Measurements from ENCODE around the gene CFAP157. TPM values are rescaled to one million over a fixed set of nuclear protein-coding genes. Genes with fewer than 3 reads are reported as not detected.

Gene CFAP157
- total and polyA plus RNA-seq, 2 experiments from 2014 or later, result 0.51 TPM; not detected in 1

GRCh38 chr9:127662617-127663016 lies 44.2 kb upstream of the CFAP157 start:
- TF ChIP-seq EZH2 (IDR thresholded peaks at IDR 0.05; ENCODE audit: borderline replicate concordance) (no peak), EZH2phosphoT487 (IDR thresholded peaks at IDR 0.05; ENCODE audit: low read depth, severe bottlenecking, unreplicated experiment) (no peak)
- TF ChIP-seq, protein P1, sequence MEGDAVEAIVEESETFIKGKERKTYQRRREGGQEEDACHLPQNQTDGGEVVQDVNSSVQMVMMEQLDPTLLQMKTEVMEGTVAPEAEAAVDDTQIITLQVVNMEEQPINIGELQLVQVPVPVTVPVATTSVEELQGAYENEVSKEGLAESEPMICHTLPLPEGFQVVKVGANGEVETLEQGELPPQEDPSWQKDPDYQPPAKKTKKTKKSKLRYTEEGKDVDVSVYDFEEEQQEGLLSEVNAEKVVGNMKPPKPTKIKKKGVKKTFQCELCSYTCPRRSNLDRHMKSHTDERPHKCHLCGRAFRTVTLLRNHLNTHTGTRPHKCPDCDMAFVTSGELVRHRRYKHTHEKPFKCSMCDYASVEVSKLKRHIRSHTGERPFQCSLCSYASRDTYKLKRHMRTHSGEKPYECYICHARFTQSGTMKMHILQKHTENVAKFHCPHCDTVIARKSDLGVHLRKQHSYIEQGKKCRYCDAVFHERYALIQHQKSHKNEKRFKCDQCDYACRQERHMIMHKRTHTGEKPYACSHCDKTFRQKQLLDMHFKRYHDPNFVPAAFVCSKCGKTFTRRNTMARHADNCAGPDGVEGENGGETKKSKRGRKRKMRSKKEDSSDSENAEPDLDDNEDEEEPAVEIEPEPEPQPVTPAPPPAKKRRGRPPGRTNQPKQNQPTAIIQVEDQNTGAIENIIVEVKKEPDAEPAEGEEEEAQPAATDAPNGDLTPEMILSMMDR (IDR thresholded peaks at IDR 0.05; ENCODE audit: poor library complexity), result no peak
- WGBS (ENCODE audit: low lambda C conversion rate, missing lambda C conversion rate), result 86% methylated on average over 1 of the region's 1 CpG
- Histone ChIP-seq H3K4me1 (ENCODE audit: insufficient read depth) (peaks cover 9% of the 10 kb centered on the region), H2AFZ (no peak overlapping the region), H3K27me3 (no peaks in the 10 kb centered on the region), H4K20me1 (ENCODE audit: insufficient read depth, poor library complexity, severe bottlenecking) (no peaks in the 10 kb centered on the region), H3K9me3 (ENCODE audit: low read depth) (no peaks in the 10 kb centered on the region), H3K9me2 (replicated peaks; ENCODE audit: insufficient read depth) (no peaks in the 10 kb centered on the region), H3K4me2 (no peak overlapping the region), H3K27ac (no peak overlapping the region), H3K4me3 (no peak overlapping the region), H3K36me3 (replicated peaks; ENCODE audit: insufficient read depth, low read depth) (no peaks in the 10 kb centered on the region), H3K79me2 (no peaks in the 10 kb centered on the region)
- DNase-seq (ENCODE audit: low spot score), result no peak

- H2AFZ ChIP-seq, result no peak overlapping the region
- TF ChIP-seq EZH2 (IDR thresholded peaks at IDR 0.05; ENCODE audit: borderline replicate concordance) (no peak), EZH2phosphoT487 (IDR thresholded peaks at IDR 0.05; ENCODE audit: low read depth, severe bottlenecking, unreplicated experiment) (no peak)
- TF ChIP-seq, protein P1 (IDR thresholded peaks at IDR 0.05; ENCODE audit: poor library complexity), result no peak
- no peak for DNase-seq (ENCODE audit: low spot score)
- peak overlapping the region; percentile 22 for H3K27ac ChIP-seq
- H3K4me2 ChIP-seq, result no peak overlapping the region
- H3K79me2 ChIP-seq, result no peaks in the 10 kb centered on the region
- no peak overlapping the region for H3K4me3 ChIP-seq
- H3K36me3 ChIP-seq (replicated peaks; ENCODE audit: insufficient read depth, low read depth), result no peaks in the 10 kb centered on the region
- 95% methylated on average over 7 of the region's 7 CpGs for WGBS (ENCODE audit: low lambda C conversion rate, missing lambda C conversion rate)
- H3K9me3 ChIP-seq (ENCODE audit: low read depth), result no peaks in the 10 kb centered on the region
- H3K4me1 ChIP-seq (ENCODE audit: insufficient read depth), result peaks cover 9% of the 10 kb centered on the region
- H4K20me1 ChIP-seq (ENCODE audit: insufficient read depth, poor library complexity, severe bottlenecking), result no peaks in the 10 kb centered on the region
- no peaks in the 10 kb centered on the region for H3K9me2 ChIP-seq (replicated peaks; ENCODE audit: insufficient read depth)
- H3K27me3 ChIP-seq, result no peaks in the 10 kb centered on the region
These were observed 42.5 kb upstream of the CFAP157 start for GRCh38 chr9:127664324-127664677.

GRCh38 chr9:127664678-127665507 lies 41.9 kb upstream of the CFAP157 start:
- H3K79me2 ChIP-seq, result no peaks in the 10 kb centered on the region
- H4K20me1 ChIP-seq (ENCODE audit: insufficient read depth, poor library complexity, severe bottlenecking), result no peaks in the 10 kb centered on the region
- peak overlapping the region; percentile 22 for H3K27ac ChIP-seq
- no peaks in the 10 kb centered on the region for H3K27me3 ChIP-seq
- no peaks in the 10 kb centered on the region for H3K9me2 ChIP-seq (replicated peaks; ENCODE audit: insufficient read depth)
- H3K9me3 ChIP-seq (ENCODE audit: low read depth), result no peaks in the 10 kb centered on the region
- peak overlapping the region; percentile 37 for H3K4me2 ChIP-seq
- no peaks in the 10 kb centered on the region for H3K36me3 ChIP-seq (replicated peaks; ENCODE audit: insufficient read depth, low read depth)
- H3K4me3 ChIP-seq, result no peak overlapping the region
- H3K4me1 ChIP-seq (ENCODE audit: insufficient read depth), result peaks cover 9% of the 10 kb centered on the region
- H2AFZ ChIP-seq, result no peak overlapping the region
- DNase-seq (ENCODE audit: low spot score), result peak; percentile 40
- 46% methylated on average over 10 of the region's 10 CpGs for WGBS (ENCODE audit: low lambda C conversion rate, missing lambda C conversion rate)
- TF ChIP-seq EZH2phosphoT487 (IDR thresholded peaks at IDR 0.05; ENCODE audit: low read depth, severe bottlenecking, unreplicated experiment) (no peak), EZH2 (IDR thresholded peaks at IDR 0.05; ENCODE audit: borderline replicate concordance) (no peak)
- TF ChIP-seq, protein P1 (IDR thresholded peaks at IDR 0.05; ENCODE audit: poor library complexity), result no peak

All from hepatocyte (in vitro differentiated cells).